Measurements from ENCODE around the gene PUS3. TPM values are rescaled to one million over a fixed set of nuclear protein-coding genes. Genes with fewer than 3 reads are reported as not detected.

PUS3 gene
- polyA plus RNA-seq, 3 donors = 2.0 to 5.3 (median 3.1) TPM

- H3K36me3 Mint-ChIP-seq = no peaks in the 10 kb centered on the region
- Histone ChIP-seq H3K79me2 (ENCODE audit: insufficient read depth, low read length) (no peaks in the 10 kb centered on the region), H3K36me3 (replicated peaks in 1 of 2; ENCODE audit: control insufficient read depth in 1 of 2, insufficient read depth in 2 of 2, low read length in 2 of 2) (no peaks in the 10 kb centered on the region), H4K20me1 (ENCODE audit: insufficient read depth, low read length) (no peaks in the 10 kb centered on the region), H3K4me1 (ENCODE audit: control insufficient read depth in 1 of 2, insufficient read depth in 2 of 2, low read length in 2 of 2) (no peaks in the 10 kb centered on the region), H3K4me2 (replicated peaks; ENCODE audit: extremely low read depth, low read length, poor library complexity, severe bottlenecking) (no peak overlapping the region), H3K9ac (ENCODE audit: insufficient read depth, low read length, poor library complexity, severe bottlenecking) (no peak overlapping the region), H3K27me3 (ENCODE audit: control insufficient read depth in 2 of 2, insufficient read depth in 2 of 2, low read length in 2 of 2) (no peaks in the 10 kb centered on the region), H3K4me3 (replicated peaks in 1 of 3; ENCODE audit: low read depth in 2 of 3, low read length in 3 of 3) (no peak overlapping the region), H3K9me3 (replicated peaks in 1 of 2; ENCODE audit: control insufficient read depth in 1 of 2, insufficient read depth in 1 of 2, low read length in 2 of 2) (no peaks in the 10 kb centered on the region), H2AFZ (ENCODE audit: insufficient read depth, low read depth, low read length, poor library complexity, severe bottlenecking) (peak overlapping the region; percentile 63), H3K27ac (ENCODE audit: low read depth in 1 of 2, low read length in 2 of 2) (no peak overlapping the region)
- DNase-seq = no peak
- peaks cover 4% of the 10 kb centered on the region for H3K4me1 Mint-ChIP-seq
- WGBS (ENCODE audit: insufficient coverage) = 90% methylated on average over 5 of the region's 5 CpGs
- intact Hi-C loops (cut with micrococcal nuclease) = no loop called here
- TF ChIP-seq CTCF (IDR thresholded peaks at IDR 0.05) = no peak
- H3K4me3 Mint-ChIP-seq = no peak overlapping the region
- peaks cover 0 to 8% (median 0%) of the 10 kb centered on the region in 3 donors for H3K27me3 Mint-ChIP-seq (ENCODE audit: low read depth in 3 of 3)
- peaks cover 0 to 7% (median 0%) of the 10 kb centered on the region in 7 donors for H3K9me3 Mint-ChIP-seq
- H3K27ac Mint-ChIP-seq = no peak overlapping the region
Observed at GRCh38 chr11:125938418-125938817, 35.4 kb upstream of the PUS3 start.

- Histone ChIP-seq H3K4me3 (replicated peaks in 1 of 3; ENCODE audit: low read depth in 2 of 3, low read length in 3 of 3) (no peak overlapping the region), H3K79me2 (ENCODE audit: insufficient read depth, low read length) (no peaks in the 10 kb centered on the region), H3K27ac (ENCODE audit: low read depth in 1 of 2, low read length in 2 of 2) (no peak overlapping the region), H3K27me3 (ENCODE audit: control insufficient read depth in 2 of 2, insufficient read depth in 2 of 2, low read length in 2 of 2) (no peaks in the 10 kb centered on the region), H2AFZ (ENCODE audit: insufficient read depth, low read depth, low read length, poor library complexity, severe bottlenecking) (no peak overlapping the region), H4K20me1 (ENCODE audit: insufficient read depth, low read length) (no peaks in the 10 kb centered on the region), H3K9me3 (replicated peaks in 1 of 2; ENCODE audit: control insufficient read depth in 1 of 2, insufficient read depth in 1 of 2, low read length in 2 of 2) (no peaks in the 10 kb centered on the region), H3K9ac (ENCODE audit: insufficient read depth, low read length, poor library complexity, severe bottlenecking) (no peak overlapping the region), H3K4me2 (replicated peaks; ENCODE audit: extremely low read depth, low read length, poor library complexity, severe bottlenecking) (no peak overlapping the region), H3K36me3 (replicated peaks in 1 of 2; ENCODE audit: control insufficient read depth in 1 of 2, insufficient read depth in 2 of 2, low read length in 2 of 2) (no peaks in the 10 kb centered on the region), H3K4me1 (ENCODE audit: control insufficient read depth in 1 of 2, insufficient read depth in 2 of 2, low read length in 2 of 2) (no peaks in the 10 kb centered on the region)
- 82% methylated on average over 10 of the region's 12 CpGs for WGBS (ENCODE audit: insufficient coverage)
- Mint-ChIP-seq H3K4me1 (peaks cover 4% of the 10 kb centered on the region), H3K27me3 (ENCODE audit: low read depth in 3 of 3) (peaks cover 1 to 3% (median 2%) of the 10 kb centered on the region in 3 donors), H3K27ac (no peak overlapping the region), H3K36me3 (no peaks in the 10 kb centered on the region), H3K9me3 (peaks cover 0 to 7% (median 0%) of the 10 kb centered on the region in 7 donors), H3K4me3 (no peak overlapping the region)
- intact Hi-C loops (cut with micrococcal nuclease) = no loop called here
- no peak for TF ChIP-seq CTCF (IDR thresholded peaks at IDR 0.05)
- no peak for DNase-seq
Observed at GRCh38 chr11:125935618-125936199, 32.7 kb upstream of the PUS3 start.

Data from CD14-positive monocyte (primary cell).